ENCODE results near the gene FASTKD3. TPM values are rescaled to one million over a fixed set of nuclear protein-coding genes. Genes with fewer than 3 reads are reported as not detected.

The FASTKD3 gene
- total RNA-seq, 1 experiment from 2014 or later: 14.2 TPM

DNA sequence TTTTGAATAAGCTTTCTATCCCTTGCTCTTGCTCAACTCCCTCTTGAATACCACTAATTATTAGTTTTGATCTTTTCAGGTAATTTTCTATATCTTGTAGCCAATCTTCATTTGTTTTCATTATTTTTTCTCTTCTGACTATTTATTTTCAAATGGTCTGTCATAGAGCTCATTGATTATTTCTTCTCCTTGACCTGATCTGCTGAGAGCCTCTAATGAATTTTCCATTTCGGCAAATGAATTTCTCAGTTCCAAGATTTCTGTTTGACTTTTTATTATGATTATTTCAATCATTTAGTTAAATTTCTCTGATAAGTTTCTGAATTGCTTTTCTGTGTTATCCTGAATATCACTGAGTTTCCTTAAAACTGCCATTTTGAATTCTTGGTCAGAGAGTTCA lies 39.5 kb upstream of the FASTKD3 start:
- Histone ChIP-seq H3K36me3 (ENCODE audit: control insufficient read depth, insufficient read depth, low read length) (no peaks in the 10 kb centered on the region), H3K9me3 (peaks cover 10% of the 10 kb centered on the region), H3K4me3 (ENCODE audit: low read depth, low read length) (no peak overlapping the region), H3K27me3 (replicated peaks; ENCODE audit: control insufficient read depth, insufficient read depth, low read length) (no peaks in the 10 kb centered on the region), H3K4me1 (no peaks in the 10 kb centered on the region)
- Mint-ChIP-seq H3K4me3 (ENCODE audit: unreplicated experiment) (no peak overlapping the region), H3K27me3 (ENCODE audit: insufficient read depth, unreplicated experiment) (no peaks in the 10 kb centered on the region), H3K9me3 (ENCODE audit: unreplicated experiment) (peaks cover 18% of the 10 kb centered on the region), H3K27ac (ENCODE audit: unreplicated experiment) (no peak overlapping the region), H3K36me3 (ENCODE audit: insufficient read depth, unreplicated experiment) (peaks cover 39% of the 10 kb centered on the region), H3K4me1 (ENCODE audit: low read depth, unreplicated experiment) (no peaks in the 10 kb centered on the region)
- intact Hi-C loops (cut with micrococcal nuclease; ENCODE audit: unreplicated experiment): no loop called here
- ChIA-PET POLR2A (no interaction called here), CTCF (no interaction called here)
- BruUV-seq (replicated peaks): no TSS peak
- no peak for TF ChIP-seq CTCF (IDR thresholded peaks at IDR 0.05; ENCODE audit: insufficient read depth in 1 of 2, low read depth in 1 of 2, low read length in 1 of 2, severe bottlenecking in 1 of 2, unreplicated experiment in 1 of 2)
- DNase-seq: no peak

- peaks cover 40% of the 10 kb centered on the region for H3K36me3 Mint-ChIP-seq (ENCODE audit: insufficient read depth, unreplicated experiment)
Observed at GRCh38 chr5:7907612-7908011, 38.8 kb upstream of the FASTKD3 start.

DNA sequence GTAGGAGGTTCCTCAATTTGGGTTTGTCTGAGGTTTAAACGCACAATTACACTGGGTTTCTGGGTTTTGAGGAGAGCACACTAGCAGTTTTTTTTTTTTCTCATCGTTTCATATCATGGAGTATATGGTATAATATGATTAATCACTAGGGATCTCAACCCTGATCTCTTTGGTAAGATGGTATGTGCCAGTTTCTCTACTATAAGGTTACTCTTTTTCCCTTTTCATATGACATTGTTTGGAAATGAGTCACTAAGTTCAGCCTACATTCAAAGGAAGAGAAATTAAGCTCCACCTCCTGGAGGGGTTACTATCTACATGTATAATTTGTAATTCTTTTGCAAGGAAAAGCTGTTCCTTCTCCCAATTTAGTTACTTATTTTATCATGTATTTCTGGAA lies 35.3 kb upstream of the FASTKD3 start:
- no peaks in the 10 kb centered on the region for H3K27me3 ChIP-seq (replicated peaks; ENCODE audit: control insufficient read depth, insufficient read depth, low read length)
- TF ChIP-seq CTCF (IDR thresholded peaks at IDR 0.05; ENCODE audit: insufficient read depth in 1 of 2, low read depth in 1 of 2, low read length in 1 of 2, severe bottlenecking in 1 of 2, unreplicated experiment in 1 of 2): no peak
- peaks cover 59% of the 10 kb centered on the region for H3K36me3 Mint-ChIP-seq (ENCODE audit: insufficient read depth, unreplicated experiment)
- no peak overlapping the region for H3K27ac Mint-ChIP-seq (ENCODE audit: unreplicated experiment)
- H3K4me1 ChIP-seq: no peaks in the 10 kb centered on the region
- H3K9me3 ChIP-seq: peaks cover 6% of the 10 kb centered on the region
- no peak for DNase-seq
- intact Hi-C loops (cut with micrococcal nuclease; ENCODE audit: unreplicated experiment): no loop called here
- CTCF ChIA-PET: no interaction called here
- H3K27me3 Mint-ChIP-seq (ENCODE audit: insufficient read depth, unreplicated experiment): no peaks in the 10 kb centered on the region
- peaks cover 3% of the 10 kb centered on the region; the same call in 1 of the 2 replicates for H3K36me3 ChIP-seq (ENCODE audit: control insufficient read depth, insufficient read depth, low read length)
- POLR2A ChIA-PET: no interaction called here
- no TSS peak for BruUV-seq (replicated peaks)
- peaks cover 18% of the 10 kb centered on the region for H3K9me3 Mint-ChIP-seq (ENCODE audit: unreplicated experiment)
- H3K4me3 ChIP-seq (ENCODE audit: low read depth, low read length): no peak overlapping the region
- no peaks in the 10 kb centered on the region for H3K4me1 Mint-ChIP-seq (ENCODE audit: low read depth, unreplicated experiment)
- H3K4me3 Mint-ChIP-seq (ENCODE audit: unreplicated experiment): no peak overlapping the region

More at GRCh38 chr5:7907612-7908011, 38.8 kb upstream of the FASTKD3 start:
- CTCF ChIA-PET: no interaction called here
- H3K36me3 ChIP-seq (ENCODE audit: control insufficient read depth, insufficient read depth, low read length): no peaks in the 10 kb centered on the region
- no peak for DNase-seq
- peaks cover 18% of the 10 kb centered on the region for H3K9me3 Mint-ChIP-seq (ENCODE audit: unreplicated experiment)
- intact Hi-C loops (cut with micrococcal nuclease; ENCODE audit: unreplicated experiment): no loop called here
- no peaks in the 10 kb centered on the region for H3K27me3 Mint-ChIP-seq (ENCODE audit: insufficient read depth, unreplicated experiment)
- POLR2A ChIA-PET: no interaction called here
- no peak overlapping the region for H3K4me3 ChIP-seq (ENCODE audit: low read depth, low read length)
- H3K4me1 ChIP-seq: no peaks in the 10 kb centered on the region
- no TSS peak for BruUV-seq (replicated peaks)
- H3K4me1 Mint-ChIP-seq (ENCODE audit: low read depth, unreplicated experiment): no peaks in the 10 kb centered on the region
- peaks cover 10% of the 10 kb centered on the region for H3K9me3 ChIP-seq
- H3K27ac Mint-ChIP-seq (ENCODE audit: unreplicated experiment): no peak overlapping the region
- no peak overlapping the region for H3K4me3 Mint-ChIP-seq (ENCODE audit: unreplicated experiment)
- H3K27me3 ChIP-seq (replicated peaks; ENCODE audit: control insufficient read depth, insufficient read depth, low read length): no peaks in the 10 kb centered on the region
- TF ChIP-seq CTCF (IDR thresholded peaks at IDR 0.05; ENCODE audit: insufficient read depth in 1 of 2, low read depth in 1 of 2, low read length in 1 of 2, severe bottlenecking in 1 of 2, unreplicated experiment in 1 of 2): no peak

Data from Caco-2 (cell line).